Lower leg skin (tissue), 3 donors: Measurements from ENCODE around the gene FITM2.

Source experiments
- POLR2A ChIP-seq, 2 donors: fragments of 450-650 bp; IDR thresholded peaks; one replicate each; pipeline ENCODE4 v1.6.1; 2016 to 2017; ENCODE audit warnings: antibody characterized with exemption in 2 of 2, mild to moderate bottlenecking in 1 of 2, moderate library complexity in 1 of 2
- TF ChIP-seq, protein P1 (sequence below), 3 donors: fragments of 450-650 bp; IDR thresholded peaks; one replicate each; pipeline ENCODE4 v1.5.1; 2016; ENCODE audit warnings: antibody characterized with exemption in 3 of 3, mild to moderate bottlenecking in 3 of 3, moderate library complexity in 2 of 3

DNA sequence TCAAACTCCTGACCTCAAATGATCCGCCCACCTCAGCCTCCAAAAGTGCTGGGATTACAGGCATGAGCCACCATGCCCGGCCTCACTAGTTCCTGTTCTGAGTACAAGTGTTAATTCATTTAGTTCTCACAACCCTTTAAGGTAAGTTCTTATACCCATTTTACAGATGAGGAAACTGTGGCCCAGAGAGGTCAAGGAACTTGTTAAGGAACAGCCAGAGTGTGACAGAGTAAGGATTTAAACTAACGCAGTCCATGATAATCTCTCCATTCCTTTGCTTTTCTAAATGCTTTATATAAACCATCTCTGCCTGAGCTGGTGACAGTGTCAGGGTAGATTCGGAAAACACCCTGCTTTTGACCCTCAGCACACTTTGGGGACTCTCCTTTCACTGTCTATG lies 13.3 kb downstream of the FITM2 start:
- TF ChIP-seq, protein P1, sequence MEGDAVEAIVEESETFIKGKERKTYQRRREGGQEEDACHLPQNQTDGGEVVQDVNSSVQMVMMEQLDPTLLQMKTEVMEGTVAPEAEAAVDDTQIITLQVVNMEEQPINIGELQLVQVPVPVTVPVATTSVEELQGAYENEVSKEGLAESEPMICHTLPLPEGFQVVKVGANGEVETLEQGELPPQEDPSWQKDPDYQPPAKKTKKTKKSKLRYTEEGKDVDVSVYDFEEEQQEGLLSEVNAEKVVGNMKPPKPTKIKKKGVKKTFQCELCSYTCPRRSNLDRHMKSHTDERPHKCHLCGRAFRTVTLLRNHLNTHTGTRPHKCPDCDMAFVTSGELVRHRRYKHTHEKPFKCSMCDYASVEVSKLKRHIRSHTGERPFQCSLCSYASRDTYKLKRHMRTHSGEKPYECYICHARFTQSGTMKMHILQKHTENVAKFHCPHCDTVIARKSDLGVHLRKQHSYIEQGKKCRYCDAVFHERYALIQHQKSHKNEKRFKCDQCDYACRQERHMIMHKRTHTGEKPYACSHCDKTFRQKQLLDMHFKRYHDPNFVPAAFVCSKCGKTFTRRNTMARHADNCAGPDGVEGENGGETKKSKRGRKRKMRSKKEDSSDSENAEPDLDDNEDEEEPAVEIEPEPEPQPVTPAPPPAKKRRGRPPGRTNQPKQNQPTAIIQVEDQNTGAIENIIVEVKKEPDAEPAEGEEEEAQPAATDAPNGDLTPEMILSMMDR (IDR thresholded peaks at IDR 0.05) = no peak
- TF ChIP-seq POLR2A (IDR thresholded peaks at IDR 0.05) = no peak
